Suprapubic skin (tissue), 4 donors: Measurements from ENCODE around the gene NR2E3. TPM values are rescaled to one million over a fixed set of nuclear protein-coding genes. Genes with fewer than 3 reads are reported as not detected.
A peak's percentile ranks its signal among the peaks of the same experiment; 100 is the strongest.

Experiments used
- DNase-seq, 2 donors: peaks; one replicate each; pipeline ENCODE4 v3.0.0-alpha.2; 2019; ENCODE audit warnings: low spot score in 2 of 2
- H3K27ac ChIP-seq: fragments of 200-600 bp; sonication (generic); one replicate; pipeline ENCODE4 v1.5.1; 2019
- H3K27me3 ChIP-seq: fragments of 200-600 bp; sonication (generic); one replicate; pipeline ENCODE4 v1.5.1; 2019
- H3K36me3 ChIP-seq: fragments of 200-600 bp; sonication (generic); one replicate; pipeline ENCODE4 v1.5.1; 2019
- H3K4me1 ChIP-seq: fragments of 200-600 bp; sonication (generic); one replicate; pipeline ENCODE4 v1.5.1; 2019
- H3K4me3 ChIP-seq: fragments of 200-600 bp; sonication (generic); one replicate; pipeline ENCODE4 v1.5.1; 2019; ENCODE audit warnings: mild to moderate bottlenecking
- H3K9me3 ChIP-seq: fragments of 200-600 bp; sonication (generic); one replicate; pipeline ENCODE4 v1.5.1; 2019
- CTCF ChIP-seq, 2 donors: fragments of 200-600 bp in 1 of 2; fragments of 450-650 bp in 1 of 2; sonication (generic) in 1 of 2; IDR thresholded peaks; one replicate each; pipeline ENCODE4 v1.5.1; 2016 to 2019; ENCODE audit warnings: antibody characterized with exemption in 2 of 2, mild to moderate bottlenecking in 1 of 2, moderate library complexity in 1 of 2
- EP300 ChIP-seq: sonication (generic); formaldehyde crosslinking; IDR thresholded peaks from one replicate; pipeline ENCODE4 v1.6.1; 2017; ENCODE audit warnings: antibody characterized with exemption
- POLR2A ChIP-seq, 2 donors: fragments of 450-650 bp; IDR thresholded peaks; one replicate each; pipeline ENCODE4 v1.6.1; 2017; ENCODE audit warnings: antibody characterized with exemption in 2 of 2, mild to moderate bottlenecking in 2 of 2, moderate library complexity in 2 of 2
- POLR2AphosphoS5 ChIP-seq, 3 donors: sonication (generic); formaldehyde crosslinking; IDR thresholded peaks; one replicate each; pipeline ENCODE4 v1.6.1; 2017; ENCODE audit warnings: antibody characterized with exemption in 3 of 3
- WGBS: methylation state at CpG from one replicate; pipeline ENCODE4 v1.1.5; 2018; 5-methylcytosine and 5-hydroxymethylcytosine counted together
- total RNA-seq, 4 donors: library from RNA; depleted of rRNA; stranded (reverse); fragments of >200 nt; gene quantifications; one replicate each; pipeline ENCODE4 v1.1.0, GENCODE V29; 2016

NR2E3 gene
- total RNA-seq, 4 donors from 2014 or later = 0.48 TPM; not detected in 3

GRCh38 chr15:71784719-71785118 lies 25.6 kb upstream of the NR2E3 start:
- WGBS = 48% methylated on average over 4 of the region's 6 CpGs
- H3K36me3 ChIP-seq = no peaks in the 10 kb centered on the region
- peaks cover 7% of the 10 kb centered on the region for H3K4me1 ChIP-seq
- no peak overlapping the region for H3K4me3 ChIP-seq
- peak in 1 of 2 donors; percentile 63 for DNase-seq
- TF ChIP-seq EP300 (no peak), CTCF (IDR thresholded peaks at IDR 0.05) (no peak), POLR2A (IDR thresholded peaks at IDR 0.05) (no peak), POLR2AphosphoS5 (IDR thresholded peaks at IDR 0.05) (no peak)
- H3K9me3 ChIP-seq = no peaks in the 10 kb centered on the region
- H3K27me3 ChIP-seq = no peaks in the 10 kb centered on the region
- no peak overlapping the region for H3K27ac ChIP-seq

GRCh38 chr15:71785996-71786395 lies 24.4 kb upstream of the NR2E3 start:
- DNase-seq = no peak
- TF ChIP-seq EP300 (no peak), POLR2AphosphoS5 (IDR thresholded peaks at IDR 0.05) (no peak), CTCF (IDR thresholded peaks at IDR 0.05) (no peak), POLR2A (IDR thresholded peaks at IDR 0.05) (no peak)
- Histone ChIP-seq H3K27ac (no peak overlapping the region), H3K4me3 (no peak overlapping the region), H3K27me3 (no peaks in the 10 kb centered on the region), H3K4me1 (no peaks in the 10 kb centered on the region), H3K36me3 (no peaks in the 10 kb centered on the region), H3K9me3 (no peaks in the 10 kb centered on the region)
- 90% methylated on average over 2 of the region's 2 CpGs for WGBS

DNA sequence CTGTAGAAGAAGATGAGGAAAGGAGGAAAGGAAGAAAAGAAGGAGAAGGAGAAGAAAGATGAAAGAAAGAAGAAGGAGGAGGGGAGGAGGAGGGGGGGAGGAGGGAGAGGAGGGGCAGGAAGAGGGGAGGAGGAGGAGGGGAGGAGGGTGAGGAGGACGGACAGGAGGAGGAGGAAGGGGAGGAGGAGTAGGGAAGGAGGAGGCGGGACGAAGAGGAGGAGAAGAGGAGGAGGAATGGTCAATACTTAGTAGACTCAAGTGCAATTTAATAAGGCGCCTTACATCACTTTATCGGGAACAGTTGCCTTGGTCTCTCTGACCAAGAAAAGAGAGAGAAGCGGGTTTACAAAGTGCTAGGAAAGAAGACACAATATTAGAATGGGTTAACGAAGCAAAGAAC lies 23.7 kb upstream of the NR2E3 start:
- Histone ChIP-seq H3K36me3 (no peaks in the 10 kb centered on the region), H3K27ac (no peak overlapping the region), H3K4me3 (no peak overlapping the region), H3K27me3 (no peaks in the 10 kb centered on the region), H3K9me3 (no peaks in the 10 kb centered on the region), H3K4me1 (no peaks in the 10 kb centered on the region)
- peak in 1 of 2 donors; percentile 20 for DNase-seq
- 85% methylated on average over 7 of the region's 7 CpGs for WGBS
- TF ChIP-seq POLR2A (IDR thresholded peaks at IDR 0.05) (no peak), CTCF (IDR thresholded peaks at IDR 0.05) (no peak)

DNA sequence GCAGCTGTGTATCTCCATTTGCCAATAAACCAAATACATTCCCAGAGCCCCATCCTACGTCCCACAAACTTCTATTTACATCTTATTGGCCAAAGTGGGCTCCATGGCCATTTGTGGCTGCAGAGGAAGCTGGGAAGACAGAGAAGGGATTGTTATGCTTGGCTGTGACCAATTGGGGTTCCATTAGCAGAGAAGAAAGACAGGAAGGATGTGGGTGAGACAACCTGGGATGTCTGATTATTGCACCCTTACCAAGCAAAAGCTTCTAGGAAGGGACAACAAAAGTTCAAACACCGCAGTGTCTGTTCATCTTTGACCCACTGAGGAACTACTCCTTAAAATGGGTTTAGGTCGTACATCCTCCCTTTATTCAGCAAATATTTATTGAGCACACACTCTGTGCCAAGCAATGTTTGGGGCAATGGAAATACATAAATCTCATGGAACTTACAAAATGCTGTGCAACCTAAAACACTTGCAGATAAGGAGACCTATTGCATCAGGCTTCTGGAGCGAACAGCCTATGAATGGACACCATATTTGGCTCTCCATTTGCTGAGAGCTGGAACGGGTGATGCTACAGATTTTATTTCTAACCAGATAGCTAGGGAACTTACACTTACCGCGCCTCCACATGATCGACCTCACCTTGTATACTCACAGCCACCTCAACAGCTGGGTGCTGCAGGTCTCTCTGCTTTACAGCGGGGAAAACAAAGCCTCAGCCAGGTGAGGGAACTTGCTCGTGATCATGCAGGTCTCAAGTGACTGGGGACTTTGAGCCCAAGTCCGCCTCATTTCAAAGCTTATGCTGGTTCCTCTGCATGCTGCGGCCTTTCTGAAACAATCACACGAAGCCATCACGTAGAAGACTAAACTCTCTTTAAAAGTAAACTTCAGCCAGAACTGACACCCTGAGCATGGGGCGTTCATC lies 21.4 kb upstream of the NR2E3 start:
- Histone ChIP-seq H3K9me3 (no peaks in the 10 kb centered on the region), H3K4me3 (no peak overlapping the region), H3K36me3 (no peaks in the 10 kb centered on the region), H3K27me3 (no peaks in the 10 kb centered on the region), H3K4me1 (no peaks in the 10 kb centered on the region), H3K27ac (no peak overlapping the region)
- 86% methylated on average over 15 of the region's 15 CpGs for WGBS
- peak in 1 of 2 donors; percentile 48 for DNase-seq
- no peak for TF ChIP-seq EP300
- TF ChIP-seq CTCF (IDR thresholded peaks at IDR 0.05) = no peak
- no peak for TF ChIP-seq POLR2AphosphoS5 (IDR thresholded peaks at IDR 0.05)
- TF ChIP-seq POLR2A (IDR thresholded peaks at IDR 0.05) = no peak

- DNase-seq = peak in 1 of 2 donors; percentile 9
- no peaks in the 10 kb centered on the region for H3K9me3 ChIP-seq
- TF ChIP-seq EP300 (no peak), POLR2AphosphoS5 (IDR thresholded peaks at IDR 0.05) (no peak), POLR2A (IDR thresholded peaks at IDR 0.05) (no peak), CTCF (IDR thresholded peaks at IDR 0.05) (no peak)
- no peak overlapping the region for H3K27ac ChIP-seq
- H3K4me1 ChIP-seq = no peaks in the 10 kb centered on the region
- H3K27me3 ChIP-seq = no peaks in the 10 kb centered on the region
- H3K36me3 ChIP-seq = no peaks in the 10 kb centered on the region
- 88% methylated on average over 6 of the region's 6 CpGs for WGBS
- H3K4me3 ChIP-seq = no peak overlapping the region
Measured at GRCh38 chr15:71789616-71790015, 20.7 kb upstream of the NR2E3 start.
